Measurements from ENCODE around the gene LRRC23. TPM values are rescaled to one million over a fixed set of nuclear protein-coding genes. Genes with fewer than 3 reads are reported as not detected.

The LRRC23 gene
- total RNA-seq, 4 donors from 2014 or later: 2.3 to 5.9 (median 4.8) TPM

DNA sequence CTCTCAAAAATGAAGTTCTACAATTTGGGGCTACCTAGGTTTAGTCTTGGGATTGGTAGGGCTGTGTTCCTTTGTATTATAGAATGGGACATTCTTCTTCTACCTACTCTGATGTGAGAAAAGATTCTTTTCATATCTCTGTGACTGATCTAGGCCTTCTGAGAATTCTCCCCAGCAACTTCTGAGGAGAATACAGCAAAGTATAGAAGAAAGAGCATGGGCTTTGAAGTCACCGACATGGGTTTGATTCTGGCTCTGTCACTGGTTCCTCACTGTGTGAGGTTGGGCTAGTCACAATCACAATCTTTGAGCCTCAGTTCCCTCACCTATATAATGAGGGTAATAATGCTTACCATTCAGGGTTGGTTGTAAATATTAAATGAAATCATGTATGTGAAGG is 28.1 kb downstream of the LRRC23 start:
- 56 to 69% methylated on average over 1 of the region's 1 CpG for WGBS, 2 donors
- H3K27ac ChIP-seq: peak overlapping the region in 3 of 4 donors; percentile 40 to 96 (median 93)
- DNase-seq: no peak
- TF ChIP-seq POLR2A (IDR thresholded peaks at IDR 0.05) (no peak), CTCF (IDR thresholded peaks at IDR 0.05) (no peak)
- peaks cover 39 to 95% (median 47%) of the 10 kb centered on the region in 3 donors for H3K4me1 ChIP-seq
- H3K27me3 ChIP-seq: no peaks in the 10 kb centered on the region
- no peak overlapping the region for H3K4me3 ChIP-seq
- peaks cover 13 to 37% (median 18%) of the 10 kb centered on the region in 3 donors for H3K36me3 ChIP-seq
- H3K9me3 ChIP-seq: no peaks in the 10 kb centered on the region
- intact Hi-C loops (cut with DNase I): no loop called here

DNA sequence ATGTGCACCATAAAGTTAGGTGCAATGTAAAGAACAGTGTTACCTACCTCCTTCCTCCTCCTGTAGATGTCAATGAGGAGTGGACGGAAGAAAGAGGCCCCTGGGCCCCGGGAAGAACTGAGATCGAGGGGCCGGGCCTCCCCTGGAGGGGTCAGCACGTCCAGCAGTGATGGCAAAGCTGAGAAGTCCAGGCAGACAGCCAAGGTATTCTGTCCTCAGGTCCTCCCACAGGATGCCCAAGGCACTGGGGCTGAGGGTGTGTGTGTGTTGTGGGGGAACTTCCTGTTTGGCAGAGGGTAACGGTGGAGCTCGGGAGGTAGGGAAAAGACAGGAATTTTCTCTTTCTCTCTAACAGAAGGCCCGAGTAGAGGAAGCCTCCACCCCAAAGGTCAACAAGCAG is 29.5 kb downstream of the LRRC23 start:
- Histone ChIP-seq H3K9me3 (no peaks in the 10 kb centered on the region), H3K27ac (peak overlapping the region; percentile 22 to 96 (median 94)), H3K4me3 (no peak overlapping the region), H3K27me3 (no peaks in the 10 kb centered on the region), H3K4me1 (peaks cover 41 to 97% (median 57%) of the 10 kb centered on the region in 3 donors), H3K36me3 (peaks cover 13 to 44% (median 18%) of the 10 kb centered on the region in 3 donors)
- intact Hi-C loops (cut with DNase I): no loop called here
- 33 to 38% methylated on average over 8 of the region's 8 CpGs for WGBS, 2 donors
- no peak for TF ChIP-seq POLR2A (IDR thresholded peaks at IDR 0.05)
- TF ChIP-seq CTCF (IDR thresholded peaks at IDR 0.05): no peak
- DNase-seq: no peak

- peak overlapping the region in 3 of 4 donors; percentile 93 to 96 (median 95) for H3K27ac ChIP-seq
- intact Hi-C loops (cut with DNase I): no loop called here
- H3K4me3 ChIP-seq: no peak overlapping the region
- peaks cover 13 to 58% (median 18%) of the 10 kb centered on the region in 3 donors for H3K36me3 ChIP-seq
- WGBS, 2 donors: 52 to 61% methylated on average over 11 to 14 of the region's 14 CpGs
- no peak for DNase-seq
- H3K27me3 ChIP-seq: no peaks in the 10 kb centered on the region
- TF ChIP-seq CTCF (IDR thresholded peaks at IDR 0.05) (no peak), POLR2A (IDR thresholded peaks at IDR 0.05) (no peak)
- H3K4me1 ChIP-seq: peaks cover 27 to 87% (median 42%) of the 10 kb centered on the region in 3 donors
- no peaks in the 10 kb centered on the region for H3K9me3 ChIP-seq
Measured at GRCh38 chr12:6935371-6936193, 31.0 kb downstream of the LRRC23 start.

- 84 to 89% methylated on average over 2 to 3 of the region's 3 CpGs for WGBS, 2 donors
- intact Hi-C loops (cut with DNase I): no loop called here
- Histone ChIP-seq H3K36me3 (peaks cover 13 to 65% (median 24%) of the 10 kb centered on the region in 3 donors), H3K27ac (peak overlapping the region in 3 of 4 donors; percentile 93 to 96 (median 95)), H3K4me3 (no peak overlapping the region), H3K27me3 (no peaks in the 10 kb centered on the region), H3K9me3 (no peaks in the 10 kb centered on the region), H3K4me1 (peaks cover 23 to 87% (median 36%) of the 10 kb centered on the region in 3 donors)
- DNase-seq: no peak
- TF ChIP-seq POLR2A (IDR thresholded peaks at IDR 0.05) (no peak), CTCF (IDR thresholded peaks at IDR 0.05) (no peak)
Measured at GRCh38 chr12:6936194-6936635, 31.6 kb downstream of the LRRC23 start.
